Measurements from ENCODE around the gene TUSC2. TPM values are rescaled to one million over a fixed set of nuclear protein-coding genes. Genes with fewer than 3 reads are reported as not detected.

The TUSC2 gene
- total RNA-seq, 1 experiment from 2014 or later, result 35.3 TPM

- no TSS peak for BruUV-seq (replicated peaks)
- CTCF ChIA-PET, result no interaction called here
- H3K27me3 ChIP-seq (ENCODE audit: control insufficient read depth, insufficient read depth, low read length), result no peaks in the 10 kb centered on the region
- no peak overlapping the region for H3K4me3 ChIP-seq (ENCODE audit: low read depth in 2 of 2, low read length in 2 of 2)
- DNase-seq (ENCODE audit: low read depth, low spot score) (no peak), ATAC-seq (no peak)
- no peaks in the 10 kb centered on the region for H3K9me3 ChIP-seq (ENCODE audit: control insufficient read depth, insufficient read depth, low read depth, low read length)
- TF ChIP-seq REST (IDR thresholded peaks at IDR 0.05; ENCODE audit: insufficient read depth in 1 of 2, low read depth in 2 of 2, low read length in 1 of 2), result no peak
- TF ChIP-seq TCF7L2 (IDR thresholded peaks at IDR 0.05; ENCODE audit: low read depth, low read length), result no peak
- no peak for TF ChIP-seq CTCF (IDR thresholded peaks at IDR 0.05)
- no peak for TF ChIP-seq POLR2AphosphoS5 (IDR thresholded peaks at IDR 0.05; ENCODE audit: low read depth, low read length)
- TF ChIP-seq SIN3A (IDR thresholded peaks at IDR 0.05; ENCODE audit: borderline replicate concordance, insufficient read depth, low read depth, low read length), result no peak
- intact Hi-C loops (cut with micrococcal nuclease; ENCODE audit: unreplicated experiment), result no loop called here
- no peaks in the 10 kb centered on the region for H3K36me3 ChIP-seq (ENCODE audit: control insufficient read depth, insufficient read depth, low read length)
- POLR2A ChIA-PET, result no interaction called here
- H3K4me1 ChIP-seq (ENCODE audit: control insufficient read depth, insufficient read depth, low read length), result peaks cover 13% of the 10 kb centered on the region
- no peak overlapping the region for H3K27ac ChIP-seq (ENCODE audit: low read length)
- in situ Hi-C loops (cut with HindIII; ENCODE audit: low pct_unique_long_range_greater_than_20kb, low sequenced_read_pairs), result no loop called here
These were observed 32.2 kb downstream of the TUSC2 start for GRCh38 chr3:50295553-50296431.

GRCh38 chr3:50294492-50295403 is 33.3 kb downstream of the TUSC2 start:
- no peak for DNase-seq (ENCODE audit: low read depth, low spot score)
- POLR2A ChIA-PET, result no interaction called here
- no TSS peak for BruUV-seq (replicated peaks)
- no peak for ATAC-seq
- Histone ChIP-seq H3K9me3 (ENCODE audit: control insufficient read depth, insufficient read depth, low read depth, low read length) (no peaks in the 10 kb centered on the region), H3K27me3 (ENCODE audit: control insufficient read depth, insufficient read depth, low read length) (no peaks in the 10 kb centered on the region), H3K36me3 (ENCODE audit: control insufficient read depth, insufficient read depth, low read length) (no peaks in the 10 kb centered on the region), H3K4me1 (ENCODE audit: control insufficient read depth, insufficient read depth, low read length) (peaks cover 13% of the 10 kb centered on the region), H3K27ac (ENCODE audit: low read length) (no peak overlapping the region), H3K4me3 (ENCODE audit: low read depth in 2 of 2, low read length in 2 of 2) (no peak overlapping the region)
- no peak for TF ChIP-seq REST (IDR thresholded peaks at IDR 0.05; ENCODE audit: insufficient read depth in 1 of 2, low read depth in 2 of 2, low read length in 1 of 2)
- no peak for TF ChIP-seq TCF7L2 (IDR thresholded peaks at IDR 0.05; ENCODE audit: low read depth, low read length)
- TF ChIP-seq SIN3A (IDR thresholded peaks at IDR 0.05; ENCODE audit: borderline replicate concordance, insufficient read depth, low read depth, low read length), result no peak
- no peak for TF ChIP-seq POLR2AphosphoS5 (IDR thresholded peaks at IDR 0.05; ENCODE audit: low read depth, low read length)
- no peak for TF ChIP-seq CTCF (IDR thresholded peaks at IDR 0.05)
- intact Hi-C loops (cut with micrococcal nuclease; ENCODE audit: unreplicated experiment), result no loop called here
- in situ Hi-C loops (cut with HindIII; ENCODE audit: low pct_unique_long_range_greater_than_20kb, low sequenced_read_pairs), result no loop called here
- CTCF ChIA-PET, result no interaction called here

All from Panc1 (cell line).